Pons (tissue), 1 donor: ENCODE data around the gene TNIK.
"Not testable (repeated sequence)": the region's sequence is repeated elsewhere in the genome, so short reads cannot be mapped to it uniquely, and the experiment has no call there.

Experiments used
- DNase-seq: peaks from one replicate; pipeline ENCODE4 v3.0.0-alpha.2; 2016; ENCODE audit warnings: low spot score

Gene TNIK

DNA sequence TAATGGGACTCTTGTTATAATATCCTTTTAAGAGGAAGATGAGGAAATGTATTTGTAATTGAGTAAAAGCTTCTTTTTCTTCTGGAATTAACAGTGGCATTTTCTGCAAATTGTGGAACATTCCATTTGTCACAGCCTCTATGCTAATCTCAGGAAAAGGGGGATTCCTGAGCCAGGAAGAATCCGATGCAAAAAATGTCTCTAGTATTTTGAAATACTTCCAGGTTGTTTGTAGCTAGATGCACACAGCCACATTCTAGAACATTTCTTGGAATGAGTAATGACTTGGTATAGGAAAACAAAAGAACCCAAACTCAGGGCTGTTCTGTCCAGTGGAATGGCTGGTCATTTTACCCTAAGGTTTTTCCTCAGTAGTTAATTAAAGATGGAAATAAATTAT, 335.2 kb downstream of the TNIK start:
- no peak for DNase-seq

DNA sequence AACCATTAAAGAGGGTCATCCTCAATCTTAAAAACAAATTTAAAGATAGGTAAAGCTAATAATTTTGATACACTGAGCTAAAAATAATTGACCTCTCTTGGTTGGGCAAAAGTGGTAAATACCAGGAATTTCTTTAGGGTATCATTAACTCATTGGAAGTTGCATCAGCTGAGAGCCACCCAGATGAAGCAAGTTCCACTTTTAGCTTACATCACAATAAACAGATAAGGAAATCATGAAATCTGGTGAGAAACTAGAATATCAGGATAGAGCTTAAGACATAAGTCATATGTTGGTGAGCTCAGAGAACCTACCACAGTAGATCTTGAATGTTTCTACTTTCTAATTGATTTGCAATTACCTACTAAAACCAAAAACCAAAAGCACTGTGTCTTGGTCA, 336.3 kb downstream of the TNIK start:
- DNase-seq = no peak

DNA sequence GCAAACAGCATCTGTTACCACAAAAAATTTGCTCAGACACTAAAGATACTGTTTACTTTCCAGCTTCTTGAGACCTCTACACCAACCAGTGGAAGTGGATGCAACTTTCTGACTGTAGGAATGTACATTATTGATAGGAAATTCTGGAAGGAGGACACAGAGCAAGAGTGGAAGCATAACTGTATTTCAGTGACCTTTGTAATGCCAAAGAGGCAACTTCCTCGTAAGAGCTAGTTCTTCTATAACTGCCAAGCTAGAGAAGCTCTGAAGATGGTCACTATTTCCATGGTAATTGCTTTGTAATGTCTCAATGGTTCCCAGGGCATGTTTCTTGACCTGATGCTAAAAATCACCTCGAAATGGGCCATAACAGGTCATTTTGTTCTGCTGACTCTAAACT, 337.3 kb downstream of the TNIK start:
- no peak for DNase-seq

DNA sequence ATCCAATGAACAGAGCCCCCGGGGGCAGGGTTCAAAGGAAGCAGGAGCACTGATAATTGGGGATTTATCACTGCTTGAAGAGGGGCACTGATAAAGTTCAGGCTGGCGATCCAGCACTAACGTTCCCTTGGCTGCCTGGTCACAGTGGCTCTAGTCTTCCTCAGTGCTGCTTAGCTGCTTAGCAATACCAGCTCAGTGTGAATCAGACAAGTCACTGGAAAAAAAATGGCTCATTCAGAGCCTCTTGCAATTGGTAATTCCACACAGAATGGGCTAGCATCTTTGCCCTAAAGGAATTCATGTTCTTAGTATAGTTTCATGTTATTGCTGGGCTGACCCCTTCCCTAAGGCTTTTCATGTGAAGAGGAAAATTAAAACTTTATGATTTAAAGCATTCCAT, 338.0 kb downstream of the TNIK start:
- peak; percentile 29 for DNase-seq

DNA sequence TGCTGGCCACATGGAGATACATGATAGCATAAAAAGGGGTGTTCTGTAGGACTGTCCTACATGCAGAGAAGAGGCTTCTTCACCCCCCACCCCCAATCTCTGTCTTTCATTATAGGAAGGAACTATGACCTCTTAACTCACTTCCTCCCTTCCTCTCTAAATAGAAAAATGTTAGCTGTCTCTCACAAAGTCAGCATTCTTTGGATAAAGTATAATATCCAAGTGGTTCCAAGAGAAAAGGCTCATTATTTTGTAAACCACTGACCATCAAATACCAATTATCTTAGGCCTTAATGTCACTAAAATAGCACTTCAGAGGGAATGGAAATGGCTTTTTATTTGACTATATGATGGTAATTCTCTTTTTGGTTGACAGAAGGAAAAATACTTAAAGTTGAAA, 338.4 kb downstream of the TNIK start:
- DNase-seq = peak; percentile 12

DNA sequence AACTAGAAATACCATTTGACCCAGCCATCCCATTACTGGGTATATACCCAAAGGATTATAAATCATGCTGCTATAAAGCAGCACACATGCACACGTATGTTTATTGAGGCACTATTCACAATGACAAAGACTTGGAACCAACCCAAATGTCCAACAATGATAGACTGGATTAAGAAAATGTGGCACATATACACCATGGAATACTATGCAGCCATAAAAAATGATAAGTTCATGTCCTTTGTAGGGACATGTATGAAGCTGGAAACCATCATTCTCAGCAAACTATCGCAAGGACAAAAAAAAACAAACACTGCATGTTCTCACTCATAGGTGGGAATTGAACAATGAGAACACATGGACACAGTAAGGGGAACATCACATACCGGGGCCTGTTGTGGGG, 340.8 kb downstream of the TNIK start:
- not testable (repeated sequence) for DNase-seq

DNA sequence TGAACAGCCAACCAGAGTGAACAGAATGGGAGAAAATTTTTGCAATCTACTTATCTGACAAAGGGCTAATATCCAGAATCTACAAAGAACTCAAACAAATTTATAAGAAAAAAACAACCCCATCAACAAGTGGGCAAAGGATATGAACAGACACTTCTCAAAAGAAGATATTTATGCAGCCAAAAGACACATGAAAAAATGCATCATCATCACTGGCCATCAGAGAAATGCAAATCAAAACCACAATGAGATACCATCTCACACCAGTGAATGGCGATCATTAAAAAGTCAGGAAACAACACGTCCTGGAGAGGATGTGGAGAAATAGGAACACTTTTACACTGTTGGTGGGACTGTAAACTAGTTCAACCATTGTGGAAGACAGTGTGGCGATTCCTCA, 341.2 kb downstream of the TNIK start:
- DNase-seq = not testable (repeated sequence)

DNA sequence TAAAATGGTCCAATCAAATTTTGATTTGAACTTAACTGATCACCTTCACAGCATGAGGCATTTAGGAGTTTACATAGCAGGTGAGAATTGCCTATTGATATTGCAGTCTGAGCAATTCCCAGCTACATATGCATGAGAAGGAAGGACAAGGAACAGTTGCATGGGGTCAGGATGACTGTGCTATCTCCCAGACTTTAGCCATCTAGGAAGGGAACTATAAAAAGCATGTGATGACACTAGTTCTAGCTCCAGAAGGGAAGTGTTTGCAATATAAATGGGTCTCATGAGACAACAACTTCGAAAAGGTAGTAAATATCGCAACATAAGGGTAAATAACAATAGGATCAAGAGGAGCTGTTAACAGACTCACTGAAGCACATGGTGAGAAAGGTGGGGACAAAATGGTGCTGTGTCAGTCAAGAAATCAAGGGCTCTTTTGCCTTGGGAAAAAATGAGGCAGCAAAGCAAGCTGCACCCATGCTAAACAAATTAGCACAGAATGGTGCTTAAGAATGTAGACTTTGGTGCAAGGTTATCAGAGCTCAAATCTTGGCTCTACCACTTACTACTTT, 343.3 kb downstream of the TNIK start:
- DNase-seq = no peak

DNA sequence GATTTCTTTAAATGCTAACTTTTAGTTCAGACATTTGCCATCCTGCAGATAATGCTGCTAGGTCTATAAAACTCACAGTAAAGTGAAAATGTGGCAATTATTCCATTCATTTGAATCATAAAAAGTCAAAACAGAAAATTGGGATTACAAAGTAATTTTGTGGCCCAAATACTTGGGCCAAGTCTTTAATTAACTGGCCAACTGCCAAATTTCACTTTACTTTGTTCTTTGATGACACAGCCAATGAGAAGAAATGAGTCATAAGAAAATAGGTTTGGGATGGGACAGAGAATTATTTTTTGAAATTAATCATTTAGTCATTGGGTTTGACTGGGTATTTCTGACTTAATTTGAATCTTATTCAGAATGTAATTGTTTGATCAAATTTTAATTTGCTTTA, 343.8 kb downstream of the TNIK start:
- DNase-seq = no peak

DNA sequence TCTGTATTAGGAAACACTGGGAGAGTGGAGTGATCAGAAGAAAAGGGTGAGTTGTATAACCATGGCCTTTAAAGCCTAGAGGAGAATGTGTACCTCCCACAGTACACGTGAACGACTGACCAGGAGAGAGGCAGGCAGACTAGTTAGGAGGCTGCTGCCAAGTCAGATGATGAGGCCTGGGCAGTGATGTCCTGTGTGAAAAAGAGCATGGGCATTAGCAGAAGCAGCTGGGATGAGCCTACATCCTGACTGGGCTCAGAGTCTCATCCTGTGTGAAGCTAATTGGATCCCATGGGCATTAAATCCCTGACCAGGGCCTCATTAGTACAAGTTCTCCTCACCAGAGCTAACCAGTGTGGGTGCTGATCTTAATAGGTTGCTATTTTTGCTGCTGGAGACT, 344.5 kb downstream of the TNIK start:
- no peak for DNase-seq

DNA sequence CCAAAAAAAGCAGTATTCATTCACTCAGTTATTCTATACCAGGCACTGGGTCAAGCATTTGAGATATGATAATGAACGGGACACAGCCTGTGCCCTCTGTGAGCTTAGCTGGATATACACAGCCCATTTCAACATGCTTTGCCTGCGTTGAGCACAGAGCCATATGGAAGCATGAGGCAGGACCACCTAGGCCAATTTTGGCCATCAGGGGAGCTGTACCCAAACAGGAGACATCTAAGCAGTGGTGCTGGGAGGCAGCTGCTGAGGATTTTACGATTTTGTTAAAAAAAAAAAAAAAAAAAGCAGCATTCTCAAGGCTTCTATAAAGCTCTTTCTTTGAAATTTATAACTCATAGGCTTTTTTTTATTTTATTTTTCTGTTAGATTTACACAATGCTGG, 346.5 kb downstream of the TNIK start:
- no peak for DNase-seq

DNA sequence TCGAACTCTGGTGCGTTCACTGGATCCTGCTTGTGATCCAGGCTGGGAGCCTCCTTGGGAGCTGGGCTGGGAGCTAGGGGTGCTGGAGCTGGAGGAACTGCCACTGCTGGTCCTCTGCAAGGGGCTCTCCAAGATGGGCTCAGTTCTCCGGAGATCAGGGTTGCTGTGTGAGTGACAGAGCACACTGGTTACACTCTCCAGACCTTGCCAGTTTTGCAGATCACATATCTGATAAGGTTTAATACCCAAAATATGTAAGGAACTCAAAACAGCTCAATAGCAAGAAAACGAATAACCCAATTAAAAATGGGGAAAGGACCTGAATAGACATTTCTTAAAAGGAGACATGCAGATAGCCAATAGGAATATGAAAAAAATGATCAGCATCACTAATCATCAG, 349.5 kb downstream of the TNIK start:
- no peak for DNase-seq

DNA sequence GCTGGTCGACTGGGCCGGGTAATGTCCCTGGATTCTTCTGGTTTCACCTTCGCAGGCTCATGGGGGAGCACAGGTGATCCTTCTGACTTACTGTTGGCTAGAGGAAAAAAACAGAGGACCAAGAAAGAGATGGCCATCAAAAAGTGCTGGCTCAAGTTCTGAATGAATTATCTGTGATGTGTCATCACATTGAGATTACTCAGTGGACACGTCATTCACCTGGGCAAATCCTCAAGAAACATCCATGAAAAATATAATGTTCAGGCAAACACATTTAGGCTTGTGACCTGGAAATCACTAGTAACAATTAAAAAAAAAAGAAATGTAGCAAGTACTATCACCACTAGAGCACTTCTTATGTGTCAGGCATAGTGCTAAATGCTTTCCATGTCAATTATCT, 352.1 kb downstream of the TNIK start:
- DNase-seq = no peak

DNA sequence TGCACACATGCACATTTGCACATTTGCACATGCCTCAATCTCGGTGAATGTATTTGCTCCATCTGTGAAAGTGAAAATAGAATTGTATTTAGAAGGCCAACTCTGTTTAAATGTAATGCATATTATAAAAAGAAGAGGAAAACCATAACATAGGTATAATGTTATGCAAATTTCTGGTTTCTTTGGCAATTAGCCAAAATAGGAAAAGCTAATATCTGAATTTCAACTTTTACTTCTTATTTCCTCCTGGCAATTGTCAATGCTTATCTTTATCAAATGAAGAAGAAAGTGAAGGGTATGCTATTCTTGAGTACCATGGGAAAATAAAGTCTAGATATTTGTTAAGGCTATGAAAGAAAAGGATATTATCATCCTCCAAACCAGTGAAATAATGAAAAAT, 357.0 kb downstream of the TNIK start:
- DNase-seq = no peak

DNA sequence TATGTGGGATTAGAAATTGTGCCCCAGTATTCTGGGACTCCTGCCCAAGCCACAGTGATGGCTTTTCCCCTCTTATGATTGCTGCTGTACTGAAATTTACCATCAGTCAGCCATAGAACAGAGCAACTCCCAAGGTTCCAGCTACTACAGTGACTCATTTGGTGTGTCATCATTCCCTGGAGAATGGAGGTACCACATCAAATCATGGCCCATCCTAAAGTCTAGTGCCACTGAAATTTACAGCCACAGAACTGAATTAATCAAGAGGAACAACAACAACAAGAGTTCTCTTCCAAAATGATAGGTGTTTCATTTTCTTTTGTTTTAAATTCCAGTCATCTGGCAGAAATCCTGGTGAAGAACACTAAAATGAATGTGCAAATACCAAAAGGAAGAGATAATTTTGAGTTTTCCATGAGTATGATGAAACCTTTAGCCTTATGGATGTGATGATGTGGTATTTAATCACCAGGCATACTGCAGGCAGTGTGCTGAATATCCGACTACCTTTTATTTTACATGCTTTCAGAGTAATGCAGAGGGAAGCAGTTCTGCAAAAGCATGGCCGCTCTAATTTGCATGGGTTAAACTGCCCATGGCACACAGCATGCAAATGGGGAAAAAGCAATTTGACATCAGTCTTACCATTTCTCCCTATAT, 358.1 kb downstream of the TNIK start:
- no peak for DNase-seq

DNA sequence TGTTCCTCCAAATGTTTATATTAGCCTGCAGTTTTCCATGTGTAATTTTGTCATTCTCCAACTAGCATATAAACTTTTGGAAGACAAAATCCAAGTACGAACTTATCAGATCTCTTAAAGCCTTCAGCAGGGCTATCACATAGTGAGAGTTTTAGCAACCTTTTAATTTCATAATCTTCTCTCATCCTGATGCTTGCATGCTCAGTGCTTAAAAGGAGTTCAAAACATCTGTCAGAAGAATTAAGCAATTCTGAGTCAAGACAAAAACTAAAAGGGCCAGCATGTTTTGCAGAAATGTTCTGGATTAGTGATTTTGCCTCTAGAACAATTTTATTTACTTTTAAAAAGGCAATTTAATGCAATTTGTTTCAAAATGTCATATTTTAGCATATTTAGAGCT, 360.3 kb downstream of the TNIK start:
- no peak for DNase-seq

DNA sequence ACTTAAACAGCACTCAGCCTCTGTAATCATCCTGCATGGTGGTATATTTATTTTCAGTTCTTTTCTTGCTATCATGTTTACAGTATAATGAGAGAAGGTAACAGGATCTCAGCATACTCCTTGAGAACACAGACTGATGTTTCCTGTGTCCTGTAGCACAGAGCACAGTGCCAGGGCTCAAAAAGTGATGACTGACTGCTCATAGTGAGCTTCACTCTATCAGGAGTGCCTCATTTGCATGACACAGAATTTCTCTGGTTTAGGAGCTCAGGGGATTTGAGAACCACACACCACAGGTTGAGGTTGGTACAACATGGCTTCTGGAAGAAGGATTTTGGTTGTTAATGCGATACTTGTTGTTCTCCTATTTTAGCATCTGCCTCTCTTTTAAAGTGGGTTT, 365.1 kb downstream of the TNIK start:
- DNase-seq = no peak

DNA sequence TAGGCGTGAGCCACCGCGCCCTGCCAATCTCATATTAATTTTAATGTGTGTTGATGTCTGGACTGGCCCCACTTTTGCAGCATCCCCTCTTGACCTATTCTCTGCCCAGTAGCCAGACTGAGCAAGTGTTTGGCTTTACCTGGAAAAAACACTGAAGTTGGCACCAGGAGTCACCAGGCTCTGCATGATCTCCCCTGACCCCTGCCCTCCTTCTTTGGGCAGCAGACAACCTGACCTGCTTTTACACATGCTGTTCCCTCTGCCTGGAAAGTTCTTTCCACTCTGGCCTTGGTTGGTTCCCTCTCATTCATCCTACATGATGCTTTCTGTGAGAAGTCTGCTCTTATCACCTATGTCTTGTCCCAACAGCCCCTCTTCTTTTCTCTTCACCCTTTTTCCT, 365.8 kb downstream of the TNIK start:
- no peak for DNase-seq

DNA sequence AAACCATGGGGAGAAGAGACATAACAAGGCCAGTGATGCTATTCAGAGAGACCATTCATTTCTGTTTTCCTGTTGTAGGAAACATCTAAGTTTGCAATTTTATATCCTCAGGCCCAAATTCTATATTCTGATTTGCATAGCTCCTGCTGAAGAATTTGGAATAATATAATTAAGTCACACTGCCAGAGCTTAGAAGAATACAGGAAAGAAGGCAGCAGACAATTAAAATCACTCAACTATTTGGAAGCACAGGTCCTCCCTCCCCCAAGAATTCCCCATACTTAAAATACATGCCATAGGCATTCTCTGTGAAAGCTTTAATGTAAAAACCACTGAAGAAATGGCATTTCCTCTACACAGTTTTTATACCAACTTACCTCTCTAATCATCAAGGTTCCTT, 366.7 kb downstream of the TNIK start:
- DNase-seq = no peak

DNA sequence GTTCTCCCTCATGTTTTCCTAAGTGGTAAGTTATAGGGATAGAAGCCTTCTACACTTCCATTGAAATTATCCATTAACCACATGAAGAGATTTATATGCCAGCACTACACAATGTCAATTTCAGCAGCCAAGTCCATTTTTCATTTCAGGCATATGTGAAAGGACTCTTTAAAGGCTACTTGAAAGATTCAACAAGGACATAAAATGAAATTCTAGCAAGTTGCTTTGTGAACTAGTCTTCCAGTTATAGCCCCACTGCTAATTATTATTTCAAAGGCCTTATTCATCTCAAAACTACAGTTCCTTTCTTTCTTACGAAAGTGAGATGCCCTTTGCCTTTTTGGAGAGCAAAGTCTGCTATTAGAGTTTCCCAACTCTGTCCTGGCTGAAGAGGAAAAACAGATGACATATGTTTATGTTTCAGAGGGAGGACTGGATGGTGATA, 367.7 kb downstream of the TNIK start:
- DNase-seq = no peak

DNA sequence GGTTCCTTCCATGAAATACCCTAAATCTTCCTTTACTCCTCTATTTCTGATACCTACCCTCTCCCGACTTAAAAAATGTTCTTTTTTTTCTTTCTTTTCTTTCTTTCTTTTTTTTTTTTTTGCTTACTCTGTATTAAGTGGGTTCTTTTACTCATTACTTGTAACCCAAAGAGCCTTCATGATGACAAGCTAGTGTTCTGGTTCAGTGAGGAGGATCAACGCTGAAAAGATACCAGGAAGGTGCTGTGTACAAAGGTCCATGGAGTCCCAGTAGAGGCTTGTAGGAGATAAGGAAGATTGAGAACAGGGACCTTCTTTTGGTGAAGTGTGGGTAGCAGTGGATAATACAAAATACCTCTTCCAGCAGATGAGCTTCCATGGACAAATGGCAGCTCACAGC, 369.9 kb downstream of the TNIK start:
- DNase-seq = no peak

DNA sequence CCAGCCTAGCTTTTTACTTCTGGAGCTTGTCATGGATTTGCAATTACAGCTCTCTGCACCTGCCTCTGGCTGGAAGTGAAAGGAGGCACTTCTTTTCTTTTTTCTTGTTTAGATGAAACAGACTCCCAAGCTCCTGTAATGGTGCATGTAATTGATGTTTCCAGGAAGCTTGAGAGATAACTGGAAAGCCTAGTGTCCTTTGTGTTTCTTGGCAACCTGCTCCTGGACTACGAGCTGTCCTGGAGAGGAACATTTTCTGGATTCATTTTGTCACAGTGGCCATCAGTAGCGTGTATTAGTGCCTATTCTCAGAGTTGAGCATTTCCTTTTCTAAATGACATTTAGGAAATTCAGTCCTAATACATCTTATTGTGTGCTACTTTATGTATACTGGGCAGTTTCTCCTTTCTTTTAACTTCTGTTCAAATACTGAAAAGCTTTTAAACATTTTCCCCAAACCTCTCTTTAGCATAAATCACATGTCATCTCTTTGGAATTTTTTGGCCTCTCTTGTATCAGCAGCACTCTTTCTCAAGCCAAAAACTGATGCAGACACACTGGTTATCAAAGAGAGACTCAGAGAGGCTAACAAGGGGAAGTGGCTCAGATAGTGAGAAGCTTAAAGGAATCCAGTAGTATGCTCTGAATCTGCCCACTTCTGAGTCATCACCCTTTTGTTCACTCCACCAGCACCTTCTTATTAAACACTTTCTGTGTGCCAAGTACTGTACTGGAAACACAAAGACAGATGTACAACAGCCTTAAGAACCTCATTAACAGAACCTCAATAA, 371.0 kb downstream of the TNIK start:
- DNase-seq = peak; percentile 30

DNA sequence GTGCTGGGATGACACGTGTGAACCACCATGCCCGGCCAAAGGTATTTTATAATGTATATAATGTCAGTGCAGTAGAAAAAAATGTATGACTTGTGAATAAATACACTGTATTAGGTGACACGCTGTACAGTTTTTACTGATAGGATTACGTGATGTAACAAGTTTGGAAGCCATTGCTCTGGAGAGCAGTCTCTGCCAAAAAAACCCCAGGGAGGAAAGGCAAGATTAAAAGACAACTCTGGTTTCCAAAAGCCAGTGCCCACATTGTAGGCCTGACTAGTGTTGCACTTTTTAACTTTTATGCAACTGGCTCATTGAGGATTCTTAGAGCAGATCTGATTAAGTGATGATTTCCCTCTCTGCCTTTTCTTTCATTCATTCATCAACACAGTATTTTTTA, 371.7 kb downstream of the TNIK start:
- no peak for DNase-seq

DNA sequence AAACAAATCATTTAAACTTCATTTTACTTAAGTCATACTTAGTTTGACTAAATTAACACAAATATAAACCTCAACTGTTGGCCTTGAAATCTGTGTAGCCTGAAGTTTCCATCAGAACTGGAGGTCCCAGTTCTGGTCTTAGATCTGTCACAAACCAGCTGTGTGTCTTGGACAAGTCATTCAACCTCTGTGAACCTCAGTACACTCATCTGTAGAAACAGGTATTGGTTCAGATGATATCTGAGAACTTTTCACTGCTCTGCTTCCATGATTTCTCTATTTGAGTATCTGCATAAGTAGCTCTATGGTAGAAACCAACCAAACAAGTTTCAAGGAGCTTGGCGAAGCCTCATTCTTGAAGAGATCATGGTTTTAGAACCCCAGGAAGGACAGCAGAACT, 373.3 kb downstream of the TNIK start:
- DNase-seq = no peak
